Measurements from ENCODE around the gene ALKBH3.

The ALKBH3 gene

GRCh38 chr11:43895601-43896000 lies 15.0 kb downstream of the ALKBH3 start:
- no peak for DNase-seq

DNA sequence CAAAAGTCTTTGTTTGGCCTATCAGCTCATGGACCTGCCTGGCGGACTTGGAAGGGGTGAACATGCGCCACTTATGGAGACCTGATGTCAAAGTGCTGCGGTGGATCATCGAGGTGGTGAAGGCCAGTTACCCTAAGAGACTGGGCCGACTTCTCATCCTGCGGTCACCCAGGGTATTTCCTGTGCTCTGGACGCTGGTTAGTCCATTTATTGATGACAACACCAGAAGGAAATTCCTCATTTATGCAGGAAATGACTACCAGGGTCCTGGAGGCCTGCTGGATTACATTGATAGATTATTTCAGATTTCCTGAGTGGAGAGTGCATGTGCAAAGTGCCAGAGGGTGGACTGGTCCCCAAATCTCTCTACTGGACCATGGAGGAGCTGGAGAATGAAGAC lies 17.9 kb downstream of the ALKBH3 start:
- no peak for DNase-seq

DNA sequence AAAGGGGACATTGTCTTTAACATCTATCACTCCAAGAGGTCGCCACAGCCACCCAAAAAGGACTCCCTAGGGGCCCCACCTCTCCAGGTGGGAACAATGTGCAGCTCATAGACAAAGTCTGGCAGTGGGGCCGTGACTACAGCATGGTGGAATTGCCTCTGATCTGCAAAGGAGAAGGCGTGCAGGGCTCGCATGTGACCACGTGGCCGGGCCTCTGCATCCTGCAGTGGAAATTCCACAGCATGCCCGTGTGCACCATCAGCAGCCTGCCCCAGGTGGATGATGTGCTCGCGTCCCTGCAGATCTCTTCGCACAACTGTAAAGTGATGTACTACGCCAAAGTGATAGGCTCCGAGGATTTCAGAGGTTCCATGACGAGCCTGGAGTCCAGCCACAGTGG lies 18.5 kb downstream of the ALKBH3 start:
- DNase-seq = no peak

DNA sequence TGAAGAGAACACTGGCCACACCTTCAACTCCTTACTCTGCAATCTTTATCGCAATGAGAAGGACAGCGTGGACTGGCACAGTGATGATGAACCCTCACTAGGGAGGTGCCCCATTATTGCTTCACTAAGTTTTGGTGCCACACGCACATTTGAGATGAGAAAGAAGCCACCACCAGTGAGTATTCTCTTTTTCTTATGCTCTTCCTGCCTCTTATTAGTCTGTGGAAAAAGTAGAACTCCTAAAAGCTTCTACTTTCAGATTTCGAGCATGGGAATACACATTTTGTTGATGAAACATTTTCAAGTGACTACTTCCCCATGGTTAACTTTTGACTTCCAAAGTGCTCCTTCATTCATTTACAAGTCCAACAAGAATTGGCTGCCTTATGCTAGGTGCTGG lies 20.9 kb downstream of the ALKBH3 start:
- DNase-seq = no peak

GRCh38 chr11:43903078-43903477 lies 22.4 kb downstream of the ALKBH3 start:
- no peak for DNase-seq

DNA sequence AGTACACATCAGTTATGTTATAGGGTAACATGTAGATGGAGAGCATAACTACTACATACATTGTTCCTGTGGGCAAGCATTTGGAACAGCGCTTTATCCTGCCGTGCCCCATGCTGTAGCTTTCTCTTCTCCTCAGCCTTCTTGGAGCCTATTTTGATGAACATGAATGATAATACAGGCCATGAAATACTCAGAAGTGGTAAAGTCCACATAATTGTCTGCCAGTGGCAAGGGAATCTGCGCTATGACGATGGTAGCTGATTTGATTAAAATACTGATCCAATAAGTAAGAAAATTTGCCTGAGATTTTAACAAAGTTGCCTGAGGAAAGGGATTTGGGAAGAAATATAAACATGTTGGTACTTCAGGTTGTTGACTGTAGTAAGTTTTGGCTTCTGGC lies 23.3 kb downstream of the ALKBH3 start:
- no peak for DNase-seq

GRCh38 chr11:43904742-43905535 lies 24.3 kb downstream of the ALKBH3 start:
- DNase-seq = no peak

DNA sequence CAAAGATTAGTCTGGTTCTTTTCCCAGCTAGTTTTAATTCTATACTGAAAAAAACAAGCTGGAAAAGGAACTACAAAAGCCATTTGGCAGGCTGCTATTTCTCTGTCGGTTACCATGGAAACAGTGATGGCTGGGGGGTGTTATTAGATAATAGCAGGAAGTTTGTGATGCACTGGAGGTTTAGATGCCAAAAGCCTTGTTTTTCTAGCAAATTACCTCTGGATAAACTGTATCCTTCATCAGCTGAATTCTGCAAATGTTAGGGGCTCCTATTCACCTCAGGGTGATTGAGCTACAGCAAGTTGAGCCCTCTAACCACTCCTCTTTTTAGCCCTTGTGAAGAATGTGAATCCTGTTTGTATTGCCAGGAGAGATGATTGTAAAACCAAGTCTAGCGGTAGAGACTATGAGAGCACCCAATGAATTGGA lies 25.2 kb downstream of the ALKBH3 start:
- no peak for DNase-seq

DNA sequence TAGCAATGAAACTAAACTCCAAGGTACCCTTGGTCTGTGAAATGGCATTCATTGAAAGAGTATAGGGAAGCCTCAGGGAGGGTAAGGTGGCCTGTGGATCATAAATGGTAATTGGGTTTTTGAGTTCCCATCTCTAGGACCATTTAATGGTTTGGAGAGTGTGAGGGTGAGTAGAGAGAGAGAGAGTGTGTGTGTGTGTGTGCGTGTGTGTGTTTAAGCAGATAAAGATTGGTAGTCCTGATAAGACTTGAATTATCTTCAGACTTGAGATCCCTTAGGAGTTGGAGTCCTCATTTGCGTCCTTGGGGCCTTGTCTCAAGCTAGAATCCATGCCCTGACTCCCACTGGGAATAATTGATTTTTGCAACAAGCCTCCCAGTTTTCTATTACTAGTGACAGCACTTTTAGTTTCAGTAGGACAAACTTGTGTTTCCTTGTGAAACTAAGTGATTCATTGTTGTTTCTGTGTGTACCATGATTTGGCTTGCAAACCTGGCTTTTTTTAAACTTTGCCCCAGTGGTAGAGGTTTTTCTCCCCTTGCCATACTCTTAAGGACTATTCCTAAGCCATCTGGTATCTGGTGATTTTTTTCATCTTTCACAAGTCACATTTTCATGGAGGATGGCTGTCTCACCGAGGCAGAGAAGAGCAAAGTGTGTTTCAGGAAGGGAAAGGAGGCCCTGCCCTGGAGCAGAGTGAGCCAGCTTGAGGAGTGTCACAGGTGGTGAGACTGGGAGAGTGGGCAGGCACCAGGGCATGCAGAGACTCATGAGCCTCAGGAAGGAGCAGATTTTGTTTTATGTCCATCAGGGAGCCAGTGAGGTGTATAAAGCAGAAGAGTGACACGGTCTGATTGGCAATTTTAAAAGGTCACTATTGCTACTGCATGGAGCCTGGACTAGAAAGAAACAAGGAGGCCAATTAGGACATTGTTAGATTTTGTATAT lies 26.7 kb downstream of the ALKBH3 start:
- DNase-seq = no peak

GRCh38 chr11:43908191-43908590 lies 27.6 kb downstream of the ALKBH3 start:
- DNase-seq = no peak

DNA sequence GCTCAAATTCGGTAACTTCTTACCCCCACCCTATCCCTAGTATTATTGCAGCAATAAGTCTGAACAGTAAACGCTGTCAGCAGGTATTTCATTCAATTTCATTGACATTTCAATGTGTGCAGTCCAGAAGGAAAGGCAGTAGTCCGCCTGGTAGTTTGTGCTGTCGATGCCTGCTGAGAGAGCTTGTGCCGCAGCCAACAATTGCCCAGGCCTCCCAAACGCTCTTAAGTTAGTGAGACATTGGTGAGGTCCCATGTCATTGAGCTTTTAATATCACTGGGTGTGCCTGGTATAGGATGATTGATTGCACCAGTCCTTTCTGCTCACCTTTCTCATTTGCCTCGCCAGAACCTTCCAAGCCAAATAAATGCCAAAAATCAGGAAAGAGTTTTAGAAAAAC lies 28.1 kb downstream of the ALKBH3 start:
- DNase-seq = no peak

- no peak for DNase-seq
These were observed 33.3 kb downstream of the ALKBH3 start for GRCh38 chr11:43913829-43914380.

- DNase-seq = no peak
These were observed 33.8 kb downstream of the ALKBH3 start for GRCh38 chr11:43914466-43914865.

DNA sequence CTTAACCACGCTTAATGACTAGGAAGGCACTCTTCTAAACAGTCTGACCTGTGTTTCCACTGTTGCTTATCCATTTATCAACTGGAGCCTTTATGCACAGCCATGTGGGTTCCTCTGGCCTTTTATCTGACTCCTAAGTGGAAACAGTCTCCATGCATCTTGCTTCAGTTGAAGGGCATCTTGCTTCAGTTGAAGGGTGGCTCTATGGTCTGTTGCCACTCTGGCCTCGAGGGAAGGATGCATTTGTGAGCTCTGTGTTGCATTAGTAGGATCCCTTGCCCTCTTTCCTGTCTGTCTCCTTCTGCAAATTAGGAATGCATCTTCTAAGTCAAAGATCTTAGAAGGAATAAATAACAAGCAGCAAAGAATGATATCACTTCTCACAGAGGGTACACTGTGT lies 36.0 kb downstream of the ALKBH3 start:
- DNase-seq = no peak

DNA sequence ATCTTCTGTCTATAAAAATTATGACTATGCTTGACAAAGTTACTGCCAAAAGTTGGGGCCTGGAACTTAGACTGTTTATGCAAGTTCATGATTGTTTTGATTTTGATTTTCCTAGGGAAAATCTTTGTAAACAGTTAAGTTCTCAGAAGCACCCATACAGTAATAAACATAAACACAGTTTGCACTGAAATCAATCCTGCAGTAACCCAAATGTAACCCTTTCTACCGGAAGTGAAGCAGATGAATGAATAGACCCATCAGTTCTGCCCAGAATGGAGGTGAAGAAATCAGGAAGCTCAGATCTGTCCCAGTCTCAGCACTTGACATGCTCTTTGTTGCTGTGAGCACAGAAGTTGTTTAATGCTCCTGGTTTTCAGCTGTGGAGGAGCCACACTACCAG lies 37.2 kb downstream of the ALKBH3 start:
- no peak for DNase-seq

DNA sequence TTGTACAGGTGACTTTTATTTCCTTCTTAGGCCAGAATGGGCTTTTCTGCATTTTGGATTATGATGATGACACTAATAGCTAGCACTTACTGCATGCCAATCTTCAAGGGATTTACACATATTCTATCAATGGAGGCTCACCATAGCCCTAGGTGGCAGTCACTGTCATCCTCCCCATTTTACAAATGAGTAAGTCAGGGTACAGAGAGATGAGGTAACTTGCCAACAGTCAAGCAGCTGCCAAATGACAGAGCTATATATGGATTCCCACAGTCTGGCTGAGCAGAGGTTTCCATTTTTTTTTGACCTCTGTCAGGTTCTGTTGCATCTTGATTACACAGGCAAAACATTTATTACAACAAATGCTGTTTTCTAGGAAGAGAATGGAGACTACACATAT lies 38.0 kb downstream of the ALKBH3 start:
- DNase-seq = no peak

- no peak for DNase-seq
These were observed 39.4 kb downstream of the ALKBH3 start for GRCh38 chr11:43919852-43920597.

- no peak for DNase-seq
These were observed 40.2 kb downstream of the ALKBH3 start for GRCh38 chr11:43920598-43921419.

GRCh38 chr11:43921561-43922294 lies 41.1 kb downstream of the ALKBH3 start:
- no peak for DNase-seq

- no peak for DNase-seq
These were observed 41.6 kb downstream of the ALKBH3 start for GRCh38 chr11:43922295-43922648.

- no peak for DNase-seq
These were observed 42.2 kb downstream of the ALKBH3 start for GRCh38 chr11:43922744-43923405.

All from stimulated activated CD4-positive, alpha-beta T cell treated with anti-CD3 and anti-CD28 coated beads, Interleukin-4, amount 100 ng/mL, for 4 hours (primary cell).